GM12892 (cell line): ENCODE results near the gene NUMA1.

Experiments
- POLR2A ChIP-seq: IDR thresholded peaks from 2 replicates; pipeline ENCODE4 v1.6.1; 2011; ENCODE audit warnings: low read depth, low read length, control low read depth
- POLR2AphosphoS5 ChIP-seq: IDR thresholded peaks from 2 replicates; pipeline ENCODE4 v1.6.1; 2011; ENCODE audit warnings: low read depth, low read length, control low read depth

GRCh38 chr11:72067676-72068075 is 12.7 kb downstream of the NUMA1 start:
- TF ChIP-seq POLR2AphosphoS5 (no peak), POLR2A (no peak)
